MM.1S (cell line): ENCODE measurements around the gene DDX10.

Experiments
- DNase-seq: peaks from one replicate; pipeline ENCODE4 v3.0.0-alpha.2; 2015
- H2AFZ ChIP-seq: fragments of 300-600 bp; sonication (generic); 2 replicates; pipeline ENCODE4 v1.6.0; 2016; ENCODE audit warnings: antibody characterized with exemption, low read length
- H3F3A ChIP-seq: fragments of 300-600 bp; sonication (generic); 2 replicates; pipeline ENCODE4 v1.6.1; 2016; ENCODE audit warnings: mild to moderate bottlenecking, antibody characterized with exemption, low read length, moderate library complexity, mixed read lengths; ENCODE audit not compliant: insufficient read depth
- H3K27ac ChIP-seq: fragments of 300-600 bp; sonication (generic); 2 replicates; pipeline ENCODE4 v1.5.1; 2016; ENCODE audit warnings: mild to moderate bottlenecking, low read length
- H3K27me3 ChIP-seq: fragments of 300-600 bp; sonication (generic); replicated peaks from 2 replicates; pipeline ENCODE4 v1.6.0; 2016; ENCODE audit warnings: low read length; ENCODE audit not compliant: insufficient read depth
- H3K36me3 ChIP-seq: fragments of 300-600 bp; sonication (generic); replicated peaks from 2 replicates; pipeline ENCODE4 v1.6.1; 2016; ENCODE audit warnings: mild to moderate bottlenecking, low read length, mixed read lengths; ENCODE audit not compliant: insufficient read depth
- H3K4me1 ChIP-seq: fragments of 300-600 bp; sonication (generic); 2 replicates; pipeline ENCODE4 v1.6.1; 2016; ENCODE audit warnings: low read length, mixed read lengths
- H3K4me2 ChIP-seq: fragments of 300-600 bp; sonication (generic); 2 replicates; pipeline ENCODE4 v1.6.0; 2016; ENCODE audit warnings: low read depth, low read length
- H3K4me3 ChIP-seq: fragments of 300-600 bp; sonication (generic); 2 replicates; pipeline ENCODE4 v1.5.1; 2016; ENCODE audit warnings: low read length, mixed read lengths
- H3K79me2 ChIP-seq: fragments of 300-600 bp; sonication (generic); 2 replicates; pipeline ENCODE4 v1.6.1; 2016; ENCODE audit warnings: mixed run types, low read length, mixed read lengths
- H3K9ac ChIP-seq: fragments of 300-600 bp; sonication (generic); 2 replicates; pipeline ENCODE4 v1.6.1; 2016; ENCODE audit warnings: low read length, mixed read lengths
- H3K9me2 ChIP-seq: fragments of 300-600 bp; sonication (generic); replicated peaks from 2 replicates; pipeline ENCODE4 v1.6.1; 2016; ENCODE audit warnings: mild to moderate bottlenecking, low read length, mixed read lengths; ENCODE audit not compliant: insufficient read depth
- H3K9me3 ChIP-seq: fragments of 300-600 bp; sonication (generic); replicated peaks from 2 replicates; pipeline ENCODE4 v1.6.1; 2016; ENCODE audit warnings: mild to moderate bottlenecking, low read length, mixed read lengths; ENCODE audit not compliant: insufficient read depth
- H4K20me1 ChIP-seq: fragments of 300-600 bp; sonication (generic); 2 replicates; pipeline ENCODE4 v1.6.1; 2016; ENCODE audit warnings: mild to moderate bottlenecking, low read length, moderate library complexity, mixed read lengths; ENCODE audit not compliant: insufficient read depth
- EZH2 ChIP-seq: fragments of 300-600 bp; sonication (generic); optimal IDR thresholded peaks from 2 replicates; pipeline ENCODE3; 2017; ENCODE audit warnings: low read depth, mild to moderate bottlenecking, antibody characterized with exemption, low read length, mixed read lengths
- EZH2phosphoT487 ChIP-seq: fragments of 300-600 bp; sonication (generic); IDR thresholded peaks from 2 replicates; pipeline ENCODE4 v1.6.1; 2018; ENCODE audit warnings: antibody characterized with exemption, low read length
- TF ChIP-seq, protein P1 (sequence below): fragments of 300-600 bp; sonication (generic); IDR thresholded peaks from 2 replicates; pipeline ENCODE4 v1.5.1; 2016; ENCODE audit warnings: antibody characterized with exemption, low read length, mixed read lengths

DDX10 gene

DNA sequence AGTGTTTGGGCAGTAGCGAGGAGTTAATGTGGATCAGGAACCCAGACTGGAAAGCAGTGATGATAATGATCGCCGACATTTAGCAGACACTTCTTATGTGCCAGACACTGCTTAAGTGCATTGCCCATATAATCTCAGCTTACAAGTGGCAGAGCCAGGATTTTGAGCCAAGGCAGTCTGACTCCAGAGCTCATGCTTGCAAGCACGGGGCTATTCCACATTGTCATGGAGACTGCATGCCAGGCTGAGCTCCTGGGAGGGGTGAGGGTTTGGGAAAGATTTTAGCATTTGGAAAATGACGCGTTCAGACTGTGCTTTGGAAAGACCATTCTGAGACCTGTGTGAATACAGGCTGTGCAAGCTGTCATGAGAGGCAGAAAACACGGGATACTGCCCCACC, 302.7 kb downstream of the DDX10 start:
- H3K9ac ChIP-seq: no peak overlapping the region
- H3K36me3 ChIP-seq: no peaks in the 10 kb centered on the region
- no peaks in the 10 kb centered on the region for H3K79me2 ChIP-seq
- no peaks in the 10 kb centered on the region for H3K9me3 ChIP-seq
- TF ChIP-seq EZH2: no peak
- H3F3A ChIP-seq: no peaks in the 10 kb centered on the region
- no peak overlapping the region for H3K4me2 ChIP-seq
- no peaks in the 10 kb centered on the region for H3K9me2 ChIP-seq
- H3K4me1 ChIP-seq: no peaks in the 10 kb centered on the region
- H3K27ac ChIP-seq: no peak overlapping the region
- no peak for DNase-seq
- no peaks in the 10 kb centered on the region for H3K27me3 ChIP-seq
- H3K4me3 ChIP-seq: no peak overlapping the region
- H2AFZ ChIP-seq: no peak overlapping the region
- no peaks in the 10 kb centered on the region for H4K20me1 ChIP-seq

DNA sequence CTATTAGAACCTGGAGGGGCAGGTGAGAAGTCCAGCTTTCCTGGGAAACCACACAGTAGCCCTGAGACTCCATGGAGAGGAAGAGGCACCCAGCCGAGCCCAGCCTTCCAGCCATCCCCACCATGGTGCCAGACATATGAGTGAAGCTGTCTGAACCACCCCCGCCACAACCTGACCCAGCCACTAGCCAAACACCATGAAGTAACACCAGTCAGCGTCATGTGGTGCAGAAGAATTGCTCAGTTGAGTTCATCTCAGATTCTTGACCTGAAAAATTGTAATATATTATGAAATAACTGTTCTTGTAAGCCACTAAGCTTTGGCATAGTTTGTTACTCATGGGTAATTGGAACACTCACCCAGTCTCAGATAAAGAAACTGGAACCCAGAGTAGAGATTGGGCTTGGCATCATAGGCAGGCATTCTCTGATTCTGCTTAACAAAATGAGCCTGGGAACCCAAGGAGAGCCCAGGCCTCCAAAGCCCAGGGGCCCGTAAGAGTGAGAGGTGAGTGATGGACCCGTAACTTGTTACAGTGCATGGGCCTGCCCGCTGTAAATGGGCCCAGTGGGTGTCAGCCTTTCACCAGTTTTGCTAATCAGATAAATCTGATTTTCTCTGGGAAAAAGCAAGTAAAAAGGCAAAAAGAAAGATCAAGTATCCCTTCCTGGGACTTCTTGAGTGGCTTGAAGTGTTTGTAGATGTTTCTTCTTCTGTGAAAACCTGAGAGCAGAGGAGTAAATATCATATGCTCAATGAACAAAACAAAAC, 305.5 kb downstream of the DDX10 start:
- Histone ChIP-seq H3K27ac (no peak overlapping the region), H3K9me3 (no peaks in the 10 kb centered on the region), H3K4me1 (no peaks in the 10 kb centered on the region), H3K4me2 (no peak overlapping the region), H3K79me2 (no peaks in the 10 kb centered on the region), H3K9ac (no peak overlapping the region), H3K4me3 (no peak overlapping the region), H3F3A (no peaks in the 10 kb centered on the region), H4K20me1 (no peaks in the 10 kb centered on the region), H3K36me3 (no peaks in the 10 kb centered on the region), H2AFZ (no peak overlapping the region), H3K27me3 (no peaks in the 10 kb centered on the region), H3K9me2 (no peaks in the 10 kb centered on the region)
- TF ChIP-seq, protein P1, sequence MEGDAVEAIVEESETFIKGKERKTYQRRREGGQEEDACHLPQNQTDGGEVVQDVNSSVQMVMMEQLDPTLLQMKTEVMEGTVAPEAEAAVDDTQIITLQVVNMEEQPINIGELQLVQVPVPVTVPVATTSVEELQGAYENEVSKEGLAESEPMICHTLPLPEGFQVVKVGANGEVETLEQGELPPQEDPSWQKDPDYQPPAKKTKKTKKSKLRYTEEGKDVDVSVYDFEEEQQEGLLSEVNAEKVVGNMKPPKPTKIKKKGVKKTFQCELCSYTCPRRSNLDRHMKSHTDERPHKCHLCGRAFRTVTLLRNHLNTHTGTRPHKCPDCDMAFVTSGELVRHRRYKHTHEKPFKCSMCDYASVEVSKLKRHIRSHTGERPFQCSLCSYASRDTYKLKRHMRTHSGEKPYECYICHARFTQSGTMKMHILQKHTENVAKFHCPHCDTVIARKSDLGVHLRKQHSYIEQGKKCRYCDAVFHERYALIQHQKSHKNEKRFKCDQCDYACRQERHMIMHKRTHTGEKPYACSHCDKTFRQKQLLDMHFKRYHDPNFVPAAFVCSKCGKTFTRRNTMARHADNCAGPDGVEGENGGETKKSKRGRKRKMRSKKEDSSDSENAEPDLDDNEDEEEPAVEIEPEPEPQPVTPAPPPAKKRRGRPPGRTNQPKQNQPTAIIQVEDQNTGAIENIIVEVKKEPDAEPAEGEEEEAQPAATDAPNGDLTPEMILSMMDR: no peak
- no peak for TF ChIP-seq EZH2phosphoT487
- TF ChIP-seq EZH2: no peak
- DNase-seq: no peak

DNA sequence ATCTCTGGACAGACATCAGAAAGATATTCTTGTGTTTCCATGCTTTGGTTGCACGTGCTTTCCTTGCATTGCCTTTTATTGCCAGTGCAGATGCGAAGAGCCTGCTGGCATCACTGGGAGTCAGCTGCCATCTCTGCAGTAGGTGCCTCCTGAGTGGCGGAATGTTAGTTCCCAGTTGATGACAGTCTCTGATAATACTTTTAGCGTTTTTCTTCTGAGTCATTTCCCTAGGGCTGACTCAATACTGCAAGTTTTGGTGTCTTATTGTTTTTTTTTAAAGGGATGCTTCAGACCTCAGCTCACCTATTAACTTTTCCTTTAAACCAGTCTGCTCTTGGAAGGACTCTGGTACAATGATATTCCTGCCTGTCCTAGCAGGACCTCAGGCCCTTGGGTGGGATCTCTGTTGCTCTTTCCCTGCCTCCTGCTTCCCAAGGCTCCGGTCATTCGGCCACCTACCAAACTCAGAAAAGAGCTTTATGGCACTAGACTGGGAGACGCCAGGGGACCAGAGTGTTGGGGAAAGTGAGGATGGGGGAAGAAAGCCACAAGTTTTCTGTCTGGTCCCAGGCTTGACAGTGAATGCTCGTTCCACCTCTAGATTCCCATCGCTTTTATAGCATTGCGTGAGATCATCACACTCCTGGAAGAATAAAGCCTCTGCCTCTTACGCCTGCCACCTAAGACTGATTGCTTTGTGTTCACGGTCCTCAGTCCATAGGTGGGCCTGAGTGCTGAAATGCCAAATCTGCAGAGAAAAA, 308.7 kb downstream of the DDX10 start:
- H3K79me2 ChIP-seq: no peaks in the 10 kb centered on the region
- TF ChIP-seq, protein P1: no peak
- TF ChIP-seq EZH2phosphoT487: no peak
- no peak for TF ChIP-seq EZH2
- no peak overlapping the region for H3K4me3 ChIP-seq
- H3K9me2 ChIP-seq: no peaks in the 10 kb centered on the region
- no peaks in the 10 kb centered on the region for H3F3A ChIP-seq
- H3K27me3 ChIP-seq: no peaks in the 10 kb centered on the region
- no peaks in the 10 kb centered on the region for H4K20me1 ChIP-seq
- H3K9ac ChIP-seq: no peak overlapping the region
- H3K4me2 ChIP-seq: no peak overlapping the region
- no peaks in the 10 kb centered on the region for H3K36me3 ChIP-seq
- H3K27ac ChIP-seq: no peak overlapping the region
- DNase-seq: no peak
- no peaks in the 10 kb centered on the region for H3K9me3 ChIP-seq
- no peaks in the 10 kb centered on the region for H3K4me1 ChIP-seq
- no peak overlapping the region for H2AFZ ChIP-seq
